Erythroblast (primary cell): ENCODE data around the gene HEG1.

Source experiments
- DNase-seq, 2 experiments: peaks; one replicate each; lab custom pipeline; 2025; lab: John Stamatoyannopoulos, UW
- GATA1 ChIP-seq: IDR thresholded peaks from 2 replicates; pipeline ENCODE4 v1.6.1; 2011; ENCODE audit warnings: low read depth, mild to moderate bottlenecking, control low read depth, low read length, moderate library complexity
- POLR2A ChIP-seq: IDR thresholded peaks from 2 replicates; pipeline ENCODE4 v1.6.1; 2011; ENCODE audit warnings: mild to moderate bottlenecking, low read length

The HEG1 gene

DNA sequence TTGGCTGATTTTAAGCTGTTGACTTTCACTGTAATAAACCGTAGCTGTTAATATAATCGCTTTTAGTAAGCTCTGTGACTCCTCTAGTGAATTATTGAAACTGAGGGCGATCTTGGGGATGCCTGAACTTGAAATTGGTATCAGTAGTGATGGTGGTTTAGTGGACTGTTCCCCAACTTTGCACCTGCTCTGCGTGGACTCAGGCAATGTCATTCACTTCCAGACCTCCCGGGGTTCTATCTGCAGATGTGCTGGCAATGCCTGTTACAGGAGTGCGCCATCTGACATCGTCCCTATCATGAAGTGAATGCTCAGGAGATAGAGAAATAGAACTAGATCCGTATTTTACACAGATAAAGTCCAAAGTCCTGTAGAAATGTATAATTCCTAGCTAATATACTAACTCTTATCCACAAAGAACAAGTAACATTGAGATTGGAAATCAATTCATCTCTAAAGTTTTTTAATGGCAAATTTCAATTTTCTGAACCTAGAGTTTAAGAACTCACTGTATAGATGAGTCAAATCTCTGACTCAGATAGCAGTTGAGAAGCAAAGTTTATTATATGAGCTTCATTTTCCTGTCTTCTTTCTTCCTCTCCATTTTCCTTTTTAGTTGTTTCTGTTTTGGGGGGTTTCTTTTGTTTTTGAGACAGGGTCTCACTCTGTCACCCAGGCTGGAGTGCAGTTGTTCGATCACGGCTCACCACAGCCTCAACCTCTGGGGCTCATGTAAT lies 51.8 kb downstream of the HEG1 start:
- DNase-seq: no peak

DNA sequence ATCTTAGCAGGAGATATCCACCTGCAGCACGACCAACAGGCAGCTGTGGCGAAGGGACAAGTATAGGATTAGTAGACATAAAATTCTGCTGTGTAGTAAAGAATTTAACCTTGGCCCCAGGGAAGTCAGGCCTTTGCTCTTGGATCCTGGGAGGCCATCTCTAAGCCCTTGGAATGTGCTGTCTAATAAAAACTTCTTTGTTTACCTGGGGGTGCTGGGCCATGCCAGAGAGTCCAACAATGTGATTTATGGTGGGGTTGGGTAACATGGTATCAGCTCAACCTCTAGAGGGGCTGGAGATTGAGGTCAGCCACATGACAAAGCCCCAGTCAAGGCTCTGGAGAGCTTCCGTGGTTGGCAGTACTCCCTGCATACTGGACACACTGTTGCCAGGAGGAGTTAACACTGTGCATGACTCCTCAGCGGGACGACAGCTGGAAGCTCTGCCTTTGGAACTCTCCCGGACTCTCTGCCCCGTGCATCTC lies 52.4 kb downstream of the HEG1 start:
- no peak for TF ChIP-seq GATA1
- no peak for TF ChIP-seq POLR2A
- DNase-seq: no peak

More for the DNA sequence above, 51.8 kb downstream of the HEG1 start:
- TF ChIP-seq POLR2A: no peak
- TF ChIP-seq GATA1: no peak

DNA sequence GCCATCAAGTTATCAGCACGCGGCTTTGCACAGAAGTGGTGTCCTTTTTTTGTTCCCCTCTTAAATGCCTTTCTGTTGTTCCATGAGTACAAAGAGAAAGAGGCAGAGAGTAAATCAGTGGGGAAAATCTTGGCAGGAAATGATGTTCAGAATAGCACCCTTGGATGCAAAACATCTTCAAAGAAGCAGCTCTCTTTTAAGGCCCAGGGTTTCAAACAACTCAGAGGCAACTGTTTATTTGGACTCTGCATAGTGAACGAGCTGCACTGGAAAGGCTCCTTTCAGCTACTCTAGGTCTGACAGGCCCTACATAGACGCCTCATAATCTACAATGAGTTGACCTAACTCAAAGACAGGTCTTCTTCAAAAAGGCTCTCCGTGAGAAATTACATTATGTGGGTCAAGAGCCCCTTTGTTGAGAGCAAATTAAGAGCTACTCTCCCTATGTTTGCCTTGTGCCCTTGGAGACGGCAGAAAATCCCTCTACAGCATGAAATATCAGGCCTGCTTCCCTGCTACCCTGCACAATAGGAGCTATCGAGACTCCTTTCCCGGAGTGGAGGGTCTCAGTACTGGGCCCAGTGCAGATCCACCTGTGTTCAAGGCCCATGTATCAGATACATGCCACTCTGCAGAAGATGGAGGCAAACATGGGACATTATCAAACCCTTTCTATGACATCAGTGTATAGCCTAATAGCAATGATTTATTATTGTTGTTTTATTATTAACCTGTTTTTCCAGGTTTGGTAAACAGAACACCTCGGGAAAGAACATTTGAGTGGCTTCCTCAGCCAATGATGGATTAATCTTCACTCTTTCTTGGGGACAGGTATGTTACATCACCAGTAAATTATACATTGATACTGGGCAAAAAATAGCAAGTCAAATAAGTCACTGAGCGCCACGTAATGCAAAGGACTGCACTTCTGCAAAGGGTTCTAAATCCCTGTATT lies 53.1 kb downstream of the HEG1 start:
- DNase-seq: no peak
- no peak for TF ChIP-seq GATA1
- TF ChIP-seq POLR2A: no peak

DNA sequence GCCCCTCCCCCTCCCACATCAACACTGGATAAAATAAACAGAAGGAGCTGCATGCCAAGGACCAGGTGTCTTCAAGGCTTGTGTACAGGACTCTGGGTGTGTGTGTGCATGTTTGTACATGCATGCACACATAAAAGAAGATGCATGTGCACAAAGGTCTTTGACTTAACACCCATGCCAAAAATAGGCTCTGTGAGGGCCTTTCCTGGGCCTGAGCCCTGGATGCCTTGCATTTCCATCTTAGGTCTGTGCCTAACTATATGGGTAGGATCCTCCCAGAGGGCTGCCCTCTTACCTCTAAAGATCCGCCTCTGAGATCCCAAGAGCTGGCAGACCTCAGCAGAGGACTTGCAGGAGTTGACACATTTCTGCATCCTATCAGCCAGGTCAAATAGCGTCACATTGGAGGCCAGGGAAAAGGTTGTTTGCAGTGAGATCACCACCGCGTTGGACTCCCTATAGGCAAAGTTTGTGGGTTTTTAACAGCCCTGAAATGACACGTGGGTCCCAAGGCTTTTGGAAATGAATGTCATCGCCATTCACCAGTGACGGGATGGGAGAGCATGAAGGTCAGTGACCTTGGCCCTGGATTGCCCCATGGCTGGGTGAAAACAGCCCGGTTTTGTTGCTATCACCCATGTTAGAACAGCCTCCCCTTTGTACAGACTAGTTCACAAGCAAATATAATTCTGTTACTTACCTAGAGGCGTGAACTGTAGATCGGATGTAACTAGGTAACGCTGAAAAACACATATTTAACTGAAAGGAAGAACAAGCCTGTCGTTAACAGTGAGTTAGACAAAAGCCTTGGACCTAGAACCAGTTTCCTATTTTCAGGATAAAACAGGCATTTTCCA lies 54.0 kb downstream of the HEG1 start:
- TF ChIP-seq GATA1: no peak
- TF ChIP-seq POLR2A: no peak
- DNase-seq: no peak

DNA sequence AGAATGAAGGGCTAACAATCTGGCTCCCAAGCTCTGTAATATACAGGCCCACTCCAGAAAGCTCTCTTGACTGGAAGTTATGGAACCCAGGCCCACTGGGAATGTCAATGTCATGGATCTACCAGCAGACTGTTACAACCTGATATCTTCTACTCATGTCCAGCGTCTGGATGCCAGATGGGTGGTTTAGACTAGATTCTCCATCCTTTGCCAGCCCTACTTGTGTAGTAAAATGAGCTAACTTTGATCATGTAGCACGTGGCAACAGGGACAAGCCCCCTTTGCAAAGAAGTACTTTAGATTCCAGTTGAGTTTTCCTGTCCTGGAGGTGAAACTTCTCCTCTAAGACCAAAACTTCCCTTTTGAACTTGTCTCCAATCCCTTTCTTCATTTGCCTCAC lies 55.1 kb downstream of the HEG1 start:
- DNase-seq: no peak
- TF ChIP-seq POLR2A: no peak
- no peak for TF ChIP-seq GATA1

DNA sequence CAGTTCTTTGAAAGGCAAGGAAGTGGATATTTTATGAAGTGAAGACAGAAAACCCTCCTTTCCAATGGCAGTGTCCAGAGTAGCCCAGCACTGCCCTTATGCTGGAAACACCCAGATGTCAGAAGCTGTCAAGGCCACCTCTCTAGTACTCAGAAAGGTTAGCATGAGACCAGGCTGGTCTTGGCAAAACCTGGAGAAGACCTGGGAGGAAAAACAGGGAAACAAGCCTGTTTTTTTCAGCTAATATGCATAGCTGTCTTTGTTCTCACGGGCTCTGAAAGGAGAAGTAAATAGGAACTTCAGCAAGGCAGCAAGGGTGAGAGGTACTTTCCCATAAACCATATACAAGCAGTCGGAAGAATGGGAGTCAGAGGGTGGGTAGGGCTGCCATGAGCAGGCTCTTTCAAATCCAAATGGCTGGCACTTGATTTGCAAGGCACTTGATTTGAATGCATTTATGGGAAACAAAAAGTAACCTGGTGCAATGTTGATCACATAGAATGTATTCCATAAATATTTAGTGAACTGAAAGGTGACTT lies 55.8 kb downstream of the HEG1 start:
- no peak for DNase-seq

DNA sequence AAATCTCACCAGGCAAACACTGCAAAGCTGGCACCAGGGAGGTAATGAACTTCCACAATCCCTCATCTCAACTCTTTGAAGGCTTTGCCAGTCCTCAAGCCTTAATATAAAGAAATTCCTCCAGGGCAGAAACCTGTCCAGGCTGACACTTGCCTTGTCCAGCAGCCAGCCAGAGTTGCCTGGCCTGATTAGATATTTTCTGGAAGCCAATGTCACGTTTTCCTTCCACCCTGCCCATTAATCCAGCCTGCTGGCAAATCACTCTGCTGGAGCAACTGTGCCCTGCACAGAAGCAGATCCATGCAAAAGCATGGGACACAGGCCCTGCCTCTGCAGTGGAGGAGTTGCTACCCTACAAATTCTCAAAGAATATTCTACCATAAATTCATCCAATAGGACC lies 56.5 kb downstream of the HEG1 start:
- TF ChIP-seq GATA1 (no peak), POLR2A (no peak)
- no peak for DNase-seq

More for the DNA sequence above, 55.8 kb downstream of the HEG1 start:
- TF ChIP-seq POLR2A (no peak), GATA1 (no peak)

DNA sequence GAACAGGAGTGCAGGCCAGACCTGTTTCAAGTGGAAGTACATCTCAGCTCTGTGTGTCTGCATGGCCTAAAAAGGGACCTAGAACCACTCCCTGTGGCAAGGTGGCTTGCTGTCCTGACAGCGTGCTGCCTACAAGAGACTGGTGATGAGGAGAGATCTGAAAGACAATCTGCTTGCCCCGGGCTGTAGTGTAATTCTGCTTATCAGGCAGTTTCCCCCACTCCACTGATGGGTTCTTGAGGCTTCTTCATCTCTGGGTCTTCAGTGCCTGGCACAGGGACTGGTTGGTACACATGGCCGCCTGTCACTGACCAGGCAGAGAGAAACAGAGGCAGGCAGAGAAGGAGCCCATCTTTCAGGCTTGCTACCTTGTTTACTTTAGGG lies 57.6 kb downstream of the HEG1 start:
- no peak for TF ChIP-seq POLR2A
- no peak for TF ChIP-seq GATA1
- DNase-seq: no peak

DNA sequence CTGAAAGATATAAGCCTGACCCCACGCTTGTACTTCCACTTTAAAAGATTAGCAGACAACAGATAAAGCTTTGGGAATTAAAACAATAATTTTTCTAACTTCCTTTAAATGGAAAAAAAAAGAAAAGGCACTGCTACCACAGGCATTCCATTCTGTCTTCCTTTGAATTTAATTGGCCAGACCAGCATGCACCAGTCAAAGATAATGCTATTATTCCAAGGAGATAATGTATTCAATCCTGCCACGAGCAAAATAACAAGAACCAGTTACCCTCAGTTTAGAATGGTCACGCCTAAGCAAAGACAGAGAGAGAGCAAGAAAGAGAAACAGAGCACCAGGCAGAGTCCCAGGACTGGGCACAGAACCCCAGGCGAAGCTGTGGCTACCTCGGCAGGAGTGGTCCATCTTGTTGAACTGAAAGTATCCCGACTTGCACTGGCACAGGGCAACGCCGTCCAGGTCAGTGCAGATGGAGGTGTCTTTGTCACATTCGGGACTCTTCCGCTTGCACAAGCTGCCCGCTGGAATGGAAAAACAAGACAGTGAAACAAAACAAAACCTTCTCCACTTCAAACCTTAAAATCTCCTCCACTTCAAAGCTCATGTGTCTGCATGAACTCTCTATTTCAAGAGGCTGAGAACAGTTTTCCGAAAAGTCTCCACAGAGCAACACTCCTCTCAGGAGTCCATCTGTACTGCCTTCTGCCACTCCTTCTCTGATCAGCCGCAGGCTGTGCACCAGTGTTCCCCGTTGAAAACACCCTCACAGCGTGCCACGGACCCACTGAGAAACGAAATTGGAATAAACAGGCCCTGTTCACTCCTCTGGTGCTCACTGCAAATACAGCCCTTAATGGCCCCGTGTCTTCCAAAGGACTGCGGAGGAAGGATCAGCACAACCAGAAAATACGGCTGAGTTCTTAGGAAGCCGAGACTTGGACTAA lies 58.2 kb downstream of the HEG1 start:
- TF ChIP-seq GATA1 (no peak), POLR2A (no peak)
- no peak for DNase-seq

DNA sequence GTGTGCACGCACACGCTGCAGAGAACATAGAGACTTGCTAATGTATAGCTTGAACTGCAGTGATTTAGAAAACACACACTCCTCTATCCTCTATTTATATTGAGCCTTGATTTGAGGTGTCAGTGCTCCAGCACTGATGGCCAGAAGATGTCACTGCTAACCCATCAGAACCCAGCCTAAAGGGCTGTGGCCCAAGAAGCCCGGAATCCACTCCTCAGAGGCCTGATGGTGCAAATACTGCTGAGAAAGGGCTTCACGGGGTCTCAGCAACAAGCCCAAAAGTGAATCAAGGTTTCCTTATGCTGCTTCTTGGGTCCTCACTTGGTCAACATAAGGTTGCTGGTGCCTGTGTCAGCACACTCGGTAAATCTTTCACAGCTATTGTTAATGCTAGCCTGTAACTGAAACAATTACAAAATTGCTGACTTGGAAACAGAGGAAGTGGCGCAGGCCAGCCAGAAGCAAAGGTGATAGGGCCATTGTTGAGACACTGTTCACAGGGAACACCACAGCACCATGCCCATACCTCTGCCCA lies 60.3 kb downstream of the HEG1 start:
- peak; percentile 29 to 58 for DNase-seq
- TF ChIP-seq POLR2A (no peak), GATA1 (no peak)

DNA sequence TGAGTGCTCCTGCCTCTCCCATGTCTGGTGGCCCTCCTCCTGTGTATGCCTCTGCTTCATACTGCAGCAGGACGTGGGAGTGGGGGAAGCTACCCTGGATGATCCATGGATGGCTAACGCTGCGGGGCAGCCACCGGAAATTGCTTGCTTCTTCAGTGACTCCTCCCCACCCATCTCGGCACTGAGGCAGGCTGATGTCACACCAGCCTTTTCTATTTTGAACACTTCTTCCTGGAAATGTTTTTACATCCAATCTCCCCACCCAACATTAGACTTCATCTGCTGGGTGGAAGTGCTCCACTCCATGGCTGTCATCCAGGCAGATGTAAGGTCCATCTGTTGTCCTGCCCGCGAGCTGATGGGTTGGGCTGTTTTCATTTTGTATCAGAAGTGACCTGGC lies 62.3 kb downstream of the HEG1 start:
- TF ChIP-seq POLR2A: no peak
- no peak for TF ChIP-seq GATA1
- DNase-seq: no peak

DNA sequence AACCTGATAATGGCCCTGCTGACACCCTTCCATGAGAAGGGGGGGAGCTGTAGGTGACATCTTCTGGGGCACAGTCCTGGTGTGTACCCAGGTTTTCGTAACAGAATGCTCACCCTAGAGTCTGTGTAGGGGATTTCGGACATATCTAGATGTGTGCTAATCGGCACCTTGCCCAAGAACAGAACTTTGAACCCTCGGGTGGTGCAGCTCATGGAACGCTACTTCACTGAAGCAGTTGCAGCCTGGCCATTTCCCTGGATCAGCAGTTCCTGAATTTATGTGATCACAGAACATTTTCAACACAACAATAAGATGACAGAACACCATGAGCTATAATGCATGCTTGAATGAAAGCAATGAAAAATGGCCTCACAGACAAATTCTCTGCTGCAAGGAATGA lies 63.8 kb downstream of the HEG1 start:
- TF ChIP-seq GATA1: no peak
- TF ChIP-seq POLR2A: no peak
- no peak for DNase-seq
